GM19324 (cell line): Measurements from ENCODE around the gene ABCG4.
A peak's percentile ranks its signal among the peaks of the same experiment; 100 is the strongest.
"Not testable (repeated sequence)": the region's sequence is repeated elsewhere in the genome, so short reads cannot be mapped to it uniquely, and the experiment has no call there.

ENCODE experiments used
- ATAC-seq: cut with Tn5 transposase; IDR thresholded peaks from one replicate; pipeline ENCODE4 v1.9.1; 2021; ENCODE audit warnings: mild to moderate bottlenecking, moderate library complexity; ENCODE audit not compliant: unreplicated experiment, low FRiP score

The ABCG4 gene

GRCh38 chr11:119152043-119152442 is 3.2 kb downstream of the ABCG4 start:
- no peak for ATAC-seq

- ATAC-seq: no peak
These were observed 3.8 kb downstream of the ABCG4 start for GRCh38 chr11:119152604-119153003.

GRCh38 chr11:119153049-119153818 is 4.4 kb downstream of the ABCG4 start:
- no peak for ATAC-seq

GRCh38 chr11:119154178-119154577 is 5.3 kb downstream of the ABCG4 start:
- ATAC-seq: no peak

- ATAC-seq: no peak
These were observed 7.1 kb downstream of the ABCG4 start for GRCh38 chr11:119155733-119156492.

- no peak for ATAC-seq
These were observed 7.6 kb downstream of the ABCG4 start for GRCh38 chr11:119156496-119156895.

GRCh38 chr11:119157063-119157462 is 8.2 kb downstream of the ABCG4 start:
- ATAC-seq: no peak

- no peak for ATAC-seq
These were observed 9.6 kb downstream of the ABCG4 start for GRCh38 chr11:119158467-119158866.

GRCh38 chr11:119160151-119160550 is 11.3 kb downstream of the ABCG4 start:
- ATAC-seq: no peak

- no peak for ATAC-seq
These were observed 13.0 kb downstream of the ABCG4 start for GRCh38 chr11:119161871-119162270.

- no peak for ATAC-seq
These were observed 17.7 kb downstream of the ABCG4 start for GRCh38 chr11:119166368-119167076.

- not testable (repeated sequence) for ATAC-seq
These were observed 18.2 kb downstream of the ABCG4 start for GRCh38 chr11:119167077-119167458.

GRCh38 chr11:119167933-119168332 is 19.1 kb downstream of the ABCG4 start:
- ATAC-seq: no peak

GRCh38 chr11:119168471-119169281 is 19.8 kb downstream of the ABCG4 start, which contains the start of gene NLRX1:
Gene NLRX1 (plus strand): TSS chr11:119168725. CDS start chr11:119171404, 2,679 bp downstream.
- ATAC-seq: peak; percentile 83

GRCh38 chr11:119169282-119169719 is 20.4 kb downstream of the ABCG4 start:
- no peak for ATAC-seq

- ATAC-seq: no peak
These were observed 23.7 kb downstream of the ABCG4 start for GRCh38 chr11:119172513-119172912.

- no peak for ATAC-seq
These were observed 24.6 kb downstream of the ABCG4 start for GRCh38 chr11:119173453-119173852.

- ATAC-seq: no peak
These were observed 26.7 kb downstream of the ABCG4 start for GRCh38 chr11:119175493-119176077.

- no peak for ATAC-seq
These were observed 29.4 kb downstream of the ABCG4 start for GRCh38 chr11:119178166-119178680.

GRCh38 chr11:119179342-119179741 is 30.5 kb downstream of the ABCG4 start:
- no peak for ATAC-seq
